GM18858 (cell line): ENCODE results near the gene MITF.

Source experiments
- ATAC-seq: cut with Tn5 transposase; IDR thresholded peaks from one replicate; pipeline ENCODE4 v1.9.1; 2021; ENCODE audit not compliant: unreplicated experiment

Gene MITF

GRCh38 chr3:69830147-69830546 is 90.9 kb downstream of the MITF start:
- ATAC-seq: no peak

GRCh38 chr3:69831737-69832136 is 92.5 kb downstream of the MITF start:
- ATAC-seq: no peak

GRCh38 chr3:69833591-69833990 is 94.3 kb downstream of the MITF start:
- no peak for ATAC-seq

- no peak for ATAC-seq
Observed at GRCh38 chr3:69838217-69838616, 99.0 kb downstream of the MITF start.

- ATAC-seq: no peak
Observed at GRCh38 chr3:69838696-69839515, 99.6 kb downstream of the MITF start.

GRCh38 chr3:69842351-69842750 is 103.1 kb downstream of the MITF start:
- ATAC-seq: no peak

- ATAC-seq: no peak
Observed at GRCh38 chr3:69842789-69843188, 103.5 kb downstream of the MITF start.

GRCh38 chr3:69844706-69845105 is 105.4 kb downstream of the MITF start:
- ATAC-seq: no peak

- no peak for ATAC-seq
Observed at GRCh38 chr3:69847303-69847702, 108.0 kb downstream of the MITF start.

- ATAC-seq: no peak
Observed at GRCh38 chr3:69848113-69848512, 108.8 kb downstream of the MITF start.

- ATAC-seq: no peak
Observed at GRCh38 chr3:69850849-69851248, 111.6 kb downstream of the MITF start.

GRCh38 chr3:69853027-69853426 is 113.8 kb downstream of the MITF start:
- no peak for ATAC-seq

GRCh38 chr3:69855436-69856162 is 116.3 kb downstream of the MITF start:
- ATAC-seq: no peak

GRCh38 chr3:69856965-69857705 is 117.9 kb downstream of the MITF start:
- ATAC-seq: no peak

GRCh38 chr3:69861556-69861955 is 122.3 kb downstream of the MITF start:
- ATAC-seq: no peak

- no peak for ATAC-seq
Observed at GRCh38 chr3:69864141-69864540, 124.9 kb downstream of the MITF start.

- ATAC-seq: no peak
Observed at GRCh38 chr3:69864766-69865165, 125.5 kb downstream of the MITF start.

- ATAC-seq: no peak
Observed at GRCh38 chr3:69865925-69866679, 126.8 kb downstream of the MITF start.

- ATAC-seq: no peak
Observed at GRCh38 chr3:69866988-69867720, 127.9 kb downstream of the MITF start.

GRCh38 chr3:69867941-69868505 is 128.8 kb downstream of the MITF start:
- no peak for ATAC-seq
